NK-92 treated with Interleukin-12 subunit alpha and Interleukin-12 subunit beta, amount 100 ng/mL, for 24 hours (cell line): ENCODE measurements around the gene SEPTIN7.
A peak's percentile ranks its signal among the peaks of the same experiment; 100 is the strongest.
"Not testable (repeated sequence)": the region's sequence is repeated elsewhere in the genome, so short reads cannot be mapped to it uniquely, and the experiment has no call there.

Experiments
- DNase-seq: peaks from one replicate; lab custom pipeline; 2025; lab: John Stamatoyannopoulos, UW

The SEPTIN7 gene

GRCh38 chr7:35800718-35801391 lies at the start of gene SEPTIN7:
Gene SEPTIN7, plus strand, starts transcription at chr7:35801057. Its CDS starts 153 bp downstream, at chr7:35801210.
- peak; percentile 95 for DNase-seq

DNA sequence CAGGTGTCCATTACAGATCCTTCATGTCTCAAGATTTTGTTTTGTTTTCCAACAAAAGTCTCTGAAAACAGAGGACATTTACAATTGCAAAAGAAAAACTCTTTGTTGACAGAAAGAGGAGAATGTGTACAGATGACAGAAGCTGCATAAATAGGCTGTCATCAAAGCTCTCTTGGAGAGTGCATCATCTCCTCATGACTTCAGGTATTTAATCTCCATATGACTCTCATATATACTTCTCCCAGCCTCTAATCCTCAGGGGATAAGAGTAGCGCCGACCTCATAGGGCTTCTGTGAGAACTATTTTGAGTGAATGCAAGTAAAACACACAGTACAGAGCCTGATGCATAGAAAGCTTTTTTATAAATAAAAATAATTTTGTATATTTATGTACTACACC lies 48.1 kb upstream of the SEPTIN7 start:
- no peak for DNase-seq

GRCh38 chr7:35753761-35754603 lies 46.9 kb upstream of the SEPTIN7 start:
- DNase-seq: no peak

DNA sequence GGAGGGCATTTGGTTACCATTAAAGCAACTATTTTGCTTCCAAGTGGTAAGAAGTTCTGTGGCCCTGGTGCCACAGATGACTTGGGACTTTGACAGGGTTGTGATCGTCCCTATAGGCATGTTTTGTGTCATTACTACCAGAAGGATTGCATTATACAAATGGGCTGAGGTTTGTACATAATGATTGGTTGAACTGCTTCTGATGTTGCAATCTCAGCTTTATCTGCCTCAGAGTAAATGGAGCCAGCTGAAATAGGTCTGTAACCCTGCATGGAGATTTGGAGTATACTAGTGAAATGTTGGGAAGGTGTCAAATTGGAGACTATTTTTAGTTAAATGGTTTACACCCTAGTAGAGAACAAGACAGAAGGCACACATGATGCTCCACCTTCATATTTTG lies 46.1 kb upstream of the SEPTIN7 start:
- no peak for DNase-seq

- DNase-seq: no peak
Measured at GRCh38 chr7:35755711-35756110, 45.1 kb upstream of the SEPTIN7 start.

DNA sequence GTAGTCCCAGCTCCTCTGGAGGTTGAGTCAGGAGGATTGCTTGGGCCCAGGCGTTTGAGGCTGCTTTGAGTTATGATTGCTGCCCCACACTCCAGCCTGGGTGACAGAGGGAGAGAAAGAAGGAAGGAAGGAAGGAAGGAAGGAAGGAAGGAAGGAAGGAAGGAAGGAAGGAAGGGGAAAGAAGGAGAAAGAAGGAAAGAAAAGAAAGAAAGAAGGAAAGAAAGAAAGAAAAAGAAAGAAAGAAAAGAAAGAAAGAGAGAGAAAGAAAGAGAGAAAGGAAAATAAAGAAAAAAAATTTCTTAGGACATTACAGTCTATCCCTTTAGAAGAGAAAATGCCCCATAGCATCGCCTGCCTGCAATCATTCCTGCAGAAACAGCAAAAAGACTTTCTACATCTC lies 44.4 kb upstream of the SEPTIN7 start:
- not testable (repeated sequence) for DNase-seq

DNA sequence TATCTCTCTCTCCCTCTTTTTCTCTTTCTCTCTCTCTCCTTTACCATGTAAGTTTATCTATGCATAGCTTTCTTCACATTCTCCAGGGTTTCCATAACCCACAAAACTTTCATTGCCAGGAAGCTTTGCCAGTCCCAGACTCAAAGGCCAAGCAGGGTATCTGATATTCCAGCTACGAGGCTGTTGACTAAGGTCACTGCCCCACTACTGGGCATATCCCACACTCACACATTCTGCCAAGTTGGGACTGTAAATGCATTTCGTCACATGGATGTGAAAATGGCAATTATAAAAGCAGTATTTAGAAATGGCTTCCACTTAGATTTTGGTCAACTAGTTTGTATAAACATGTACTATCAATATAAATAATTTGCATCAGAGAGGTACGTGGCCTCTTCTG lies 43.3 kb upstream of the SEPTIN7 start:
- DNase-seq: no peak

DNA sequence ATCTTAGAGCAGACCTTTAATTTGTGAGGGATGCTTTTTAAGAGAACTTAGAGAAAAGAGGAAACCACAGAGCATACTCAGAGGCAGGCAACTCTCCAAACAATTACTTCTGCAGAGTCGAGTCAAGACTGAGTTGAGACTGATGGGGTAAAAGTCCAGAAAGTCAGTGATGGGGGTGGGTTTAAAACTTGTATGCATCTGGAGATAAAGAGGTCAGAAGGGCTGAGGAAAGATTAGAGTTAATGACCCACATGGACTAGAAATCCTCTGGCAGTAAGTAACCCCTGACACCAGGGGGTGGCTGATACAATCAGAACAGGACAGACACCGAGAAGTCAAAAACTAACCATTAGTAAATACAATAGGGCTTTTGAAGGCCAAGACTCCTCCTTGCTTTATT lies 42.4 kb upstream of the SEPTIN7 start:
- DNase-seq: no peak

DNA sequence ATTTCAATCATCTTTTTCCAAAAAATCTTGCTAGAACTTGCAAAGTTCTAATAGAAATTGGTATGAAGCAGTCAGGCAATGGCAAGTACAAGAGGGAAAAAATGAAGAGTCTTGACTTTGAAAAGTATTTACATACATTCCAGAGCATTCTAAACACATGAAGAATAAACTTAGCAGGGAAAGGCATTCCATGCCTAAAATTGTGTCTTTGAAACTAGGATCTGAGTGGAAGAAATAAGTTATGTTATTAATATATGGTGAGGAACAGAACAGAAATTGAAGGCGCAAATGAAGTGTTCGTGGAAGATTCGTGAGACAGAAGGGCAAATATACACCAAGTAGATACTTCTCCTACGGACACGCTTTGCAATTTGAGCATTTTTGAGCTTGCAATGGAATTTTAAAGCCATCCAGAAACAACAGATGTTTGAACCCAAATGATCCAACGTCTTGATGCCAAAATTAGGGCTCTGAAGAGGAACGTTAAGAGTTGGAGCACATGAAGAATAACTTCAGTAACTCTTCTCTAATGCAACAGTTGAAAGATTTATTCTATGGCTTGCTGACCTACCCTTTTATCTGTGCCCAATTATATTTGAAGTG lies 40.6 kb upstream of the SEPTIN7 start:
- no peak for DNase-seq

- DNase-seq: no peak
Measured at GRCh38 chr7:35761871-35762677, 38.8 kb upstream of the SEPTIN7 start.

- no peak for DNase-seq
Measured at GRCh38 chr7:35762781-35763180, 38.1 kb upstream of the SEPTIN7 start.

DNA sequence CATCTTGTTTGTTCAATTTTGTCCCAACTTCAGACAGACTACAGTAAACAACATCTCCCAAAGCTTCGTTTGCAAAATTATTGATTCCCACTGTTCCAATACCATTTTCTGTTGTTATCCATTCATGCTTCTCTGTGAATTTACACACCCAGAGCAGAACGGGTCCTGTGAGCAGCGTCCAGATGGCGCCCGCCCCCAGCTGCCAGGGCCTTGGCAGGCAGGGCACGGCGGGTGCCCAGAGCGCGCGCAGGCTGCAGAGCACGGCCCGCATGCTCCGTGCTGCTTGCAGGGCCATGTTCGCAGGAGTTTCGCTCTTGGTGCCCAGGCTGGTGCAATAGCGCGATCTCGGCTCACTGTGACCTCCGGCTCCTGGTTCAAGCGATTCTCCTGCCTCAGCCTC lies 32.5 kb upstream of the SEPTIN7 start:
- no peak for DNase-seq

DNA sequence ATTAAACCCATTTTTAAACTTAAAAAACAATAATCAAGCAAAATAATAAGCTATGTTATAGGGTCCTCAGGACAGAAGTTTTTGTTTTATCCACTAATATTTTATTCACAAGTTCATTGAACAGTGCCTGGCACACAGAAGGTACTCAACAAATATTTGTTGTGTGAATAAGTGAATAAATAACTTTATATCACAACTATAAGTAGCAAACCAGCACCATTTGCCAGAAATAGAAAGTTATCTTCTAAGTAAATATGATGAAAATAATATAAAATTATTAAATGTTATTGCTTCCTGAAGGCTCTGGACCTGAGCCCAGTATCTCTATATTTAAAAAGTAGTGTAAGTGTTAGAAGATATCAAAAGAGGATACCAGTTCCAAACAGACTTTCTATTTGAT lies 29.1 kb upstream of the SEPTIN7 start:
- DNase-seq: no peak

GRCh38 chr7:35773994-35774393 lies 26.9 kb upstream of the SEPTIN7 start:
- DNase-seq: no peak

DNA sequence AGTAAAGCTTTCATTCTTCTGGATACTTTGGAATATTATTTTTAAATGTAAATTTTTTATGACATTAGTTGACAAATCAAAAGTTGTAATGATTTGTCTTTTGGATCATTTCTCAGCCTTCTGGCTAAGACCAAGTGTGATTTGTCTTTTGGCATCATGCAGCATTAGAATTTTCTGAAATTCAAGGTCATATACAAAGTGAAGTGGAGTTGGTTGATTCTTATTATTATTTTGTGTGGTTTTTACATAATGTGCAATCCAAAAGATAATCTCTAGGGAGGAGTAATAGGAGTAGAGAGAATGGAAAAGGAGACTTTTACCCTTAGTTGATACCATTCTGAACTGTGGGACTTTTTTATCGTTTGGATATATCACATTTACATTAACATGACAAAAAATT lies 24.2 kb upstream of the SEPTIN7 start:
- no peak for DNase-seq

GRCh38 chr7:35777121-35777520 lies 23.7 kb upstream of the SEPTIN7 start:
- DNase-seq: no peak

- DNase-seq: no peak
Measured at GRCh38 chr7:35780070-35780469, 20.8 kb upstream of the SEPTIN7 start.

GRCh38 chr7:35781200-35781701 lies 19.6 kb upstream of the SEPTIN7 start:
- no peak for DNase-seq

DNA sequence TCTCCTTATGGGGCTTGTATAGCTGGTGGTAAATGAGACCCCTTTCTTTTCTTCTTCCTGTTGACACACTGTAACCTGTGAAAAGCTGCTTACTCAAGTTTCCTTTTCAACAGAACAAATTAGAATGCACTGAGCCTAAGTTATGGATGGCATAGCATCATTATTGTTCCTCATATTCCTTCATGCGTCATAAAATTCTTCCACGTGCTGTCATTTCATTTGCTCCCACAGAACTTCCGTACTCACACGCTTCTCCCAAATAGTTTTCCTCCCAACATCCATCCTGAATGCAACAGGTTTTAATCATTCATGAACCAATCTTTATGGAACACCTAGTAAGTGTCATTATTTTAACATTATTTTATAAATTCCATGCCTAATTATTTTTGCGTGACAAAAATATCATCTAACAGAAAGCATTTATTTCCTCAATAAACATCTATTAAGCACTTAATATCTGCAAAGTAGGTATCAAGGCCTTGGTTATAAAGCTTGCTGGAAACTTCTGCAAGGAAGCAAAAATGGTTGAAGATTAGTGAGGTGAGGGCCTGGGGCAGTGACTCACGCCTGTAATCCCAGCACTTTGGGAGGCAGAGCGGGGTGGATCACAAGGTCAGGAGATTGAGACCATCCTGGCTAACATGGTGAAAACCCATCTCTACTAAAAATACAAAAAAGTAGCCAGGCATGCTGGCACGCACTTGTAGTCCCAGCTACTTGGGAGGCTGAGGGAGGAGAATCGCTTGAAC lies 18.9 kb upstream of the SEPTIN7 start:
- no peak for DNase-seq

DNA sequence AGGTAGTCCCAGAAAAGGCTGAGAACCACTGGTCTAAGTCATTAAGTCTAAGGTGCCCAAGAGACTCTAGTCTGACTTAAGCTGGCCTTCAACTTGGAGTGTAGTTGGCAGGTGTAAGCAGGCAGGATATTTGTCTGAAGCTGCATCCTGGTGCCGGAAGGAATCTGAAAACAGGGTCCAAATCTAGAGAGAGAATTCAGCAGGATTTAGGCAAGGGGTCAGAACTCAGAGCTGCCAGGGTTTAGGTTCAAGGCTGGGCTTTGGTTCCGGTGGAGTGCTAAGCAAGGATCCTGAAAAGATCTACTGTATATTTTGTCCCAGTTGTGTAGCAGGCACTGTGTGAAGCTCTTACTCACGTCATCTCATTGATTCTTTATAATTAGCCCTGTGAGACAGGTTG lies 16.5 kb upstream of the SEPTIN7 start:
- DNase-seq: no peak

DNA sequence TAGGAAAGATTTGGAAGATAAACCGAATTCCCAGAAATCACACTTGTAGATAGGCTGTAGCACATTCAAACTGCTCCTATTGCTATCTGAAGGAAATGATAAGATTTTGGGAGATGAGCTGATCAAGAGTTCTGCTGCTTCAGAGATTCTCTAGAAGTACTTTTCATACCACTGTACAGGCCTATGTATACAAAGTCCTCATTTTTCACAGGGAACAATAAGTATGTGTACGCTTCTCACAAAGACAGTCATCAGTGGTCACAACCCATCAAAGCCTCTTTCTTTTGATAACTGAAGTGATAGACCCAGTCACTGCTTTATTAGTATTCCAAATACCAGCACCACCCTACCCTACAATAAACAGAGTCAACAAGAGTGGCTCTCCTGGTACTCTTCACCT lies 15.6 kb upstream of the SEPTIN7 start:
- no peak for DNase-seq
